Measurements from ENCODE around the gene ANKS1A.

ANKS1A gene

GRCh38 chr6:35064757-35065440, 175.8 kb downstream of the ANKS1A start:
- H3K4me3 ChIP-seq (ENCODE audit: low read length) = no peak overlapping the region
- no peak for DNase-seq (ENCODE audit: low read depth)
- TF ChIP-seq CTCF (IDR thresholded peaks at IDR 0.05; ENCODE audit: insufficient read depth, low read depth, low read length, missing control alignments) = no peak

- TF ChIP-seq CTCF (IDR thresholded peaks at IDR 0.05; ENCODE audit: insufficient read depth, low read depth, low read length, missing control alignments) = no peak
- no peak overlapping the region for H3K4me3 ChIP-seq (ENCODE audit: low read length)
- DNase-seq (ENCODE audit: low read depth) = no peak
These were observed 176.4 kb downstream of the ANKS1A start for GRCh38 chr6:35065441-35065800.

GRCh38 chr6:35065870-35066269, 176.8 kb downstream of the ANKS1A start:
- no peak for TF ChIP-seq CTCF (IDR thresholded peaks at IDR 0.05; ENCODE audit: insufficient read depth, low read depth, low read length, missing control alignments)
- no peak overlapping the region for H3K4me3 ChIP-seq (ENCODE audit: low read length)
- no peak for DNase-seq (ENCODE audit: low read depth)

GRCh38 chr6:35067234-35067633, 178.2 kb downstream of the ANKS1A start:
- no peak for DNase-seq (ENCODE audit: low read depth)
- H3K4me3 ChIP-seq (ENCODE audit: low read length) = no peak overlapping the region
- no peak for TF ChIP-seq CTCF (IDR thresholded peaks at IDR 0.05; ENCODE audit: insufficient read depth, low read depth, low read length, missing control alignments)

- no peak for TF ChIP-seq CTCF (IDR thresholded peaks at IDR 0.05; ENCODE audit: insufficient read depth, low read depth, low read length, missing control alignments)
- DNase-seq (ENCODE audit: low read depth) = no peak
- no peak overlapping the region for H3K4me3 ChIP-seq (ENCODE audit: low read length)
These were observed 179.2 kb downstream of the ANKS1A start for GRCh38 chr6:35068206-35068605.

GRCh38 chr6:35068644-35069043, 179.6 kb downstream of the ANKS1A start:
- no peak for DNase-seq (ENCODE audit: low read depth)

More at GRCh38 chr6:35068644-35069043, 179.6 kb downstream of the ANKS1A start:
- H3K4me3 ChIP-seq (ENCODE audit: low read length) = no peak overlapping the region
- TF ChIP-seq CTCF (IDR thresholded peaks at IDR 0.05; ENCODE audit: insufficient read depth, low read depth, low read length, missing control alignments) = no peak
